ENCODE data around the gene FAM50A. TPM values are rescaled to one million over a fixed set of nuclear protein-coding genes. Genes with fewer than 3 reads are reported as not detected.

FAM50A gene
- total and polyA plus RNA-seq, 2 of the 4 experiments (the other 2 are of a cell fraction), result 46.4 to 119 TPM

- H3K27ac ChIP-seq (ENCODE audit: insufficient read depth, low read length), result peak overlapping the region; percentile 16; the same call in 1 of the 2 replicates
- CTCF ChIA-PET, result interaction anchor here (1.9 kb wide), 1 partner anchor 67 kb away, joined by 5 read pairs; no protein-coding TSS in a partner anchor
- no peak overlapping the region for H3K18ac ChIP-seq (ENCODE audit: low read depth, low read length)
- intact Hi-C loops (cut with micrococcal nuclease) (no loop called here), in situ Hi-C loops (cut with MboI; ENCODE audit: low sequenced_read_pairs) (no loop called here), dilution Hi-C loops (cut with HindIII; ENCODE audit: low sequenced_read_pairs, unreplicated experiment) (no loop called here)
- no peak overlapping the region; the same call in 1 of the 2 replicates for H4K91ac ChIP-seq (ENCODE audit: insufficient read depth, low read depth, low read length)
- 0 out of 2 replicates have a peak overlapping the region, but pooled peaks have one; percentile 3 for H3K56ac ChIP-seq (ENCODE audit: extremely low read depth, insufficient read depth, low read length)
- peak overlapping the region; percentile 74 for H3K4me3 ChIP-seq (ENCODE audit: insufficient read depth, low read depth, low read length)
- no peak overlapping the region; the same call in 1 of the 2 replicates for H3K23ac ChIP-seq (ENCODE audit: low read depth, low read length)
- H3K27me3 ChIP-seq (ENCODE audit: control insufficient read depth, insufficient read depth, low read length), result no peaks in the 10 kb centered on the region
- peak overlapping the region; percentile 26 for H2BK5ac ChIP-seq (ENCODE audit: low read depth, low read length, poor library complexity, severe bottlenecking)
- H4K20me1 ChIP-seq (ENCODE audit: insufficient read depth, low read length), result peaks cover 39% of the 10 kb centered on the region
- H3K36me3 ChIP-seq (ENCODE audit: control insufficient read depth, insufficient read depth, low read length), result peaks cover 40% of the 10 kb centered on the region
- POLR2A ChIA-PET (ENCODE audit: unreplicated experiment), result no interaction called here
- H4K5ac ChIP-seq (ENCODE audit: low read depth, low read length), result no peak overlapping the region
- H4K8ac ChIP-seq (ENCODE audit: low read depth in 2 of 2, low read length in 2 of 2), result no peak overlapping the region
- no peaks in the 10 kb centered on the region for H3K9me1 ChIP-seq (ENCODE audit: insufficient read depth, low read length)
- WGBS, 2 experiments (ENCODE audit: extremely low coverage in 2 of 2, insufficient read length in 1 of 2), result 35% methylated on average over 4 of the region's 14 CpGs; no CpG with 5 or more reads in 1 of the 2 experiments
- no peak overlapping the region for H3K14ac ChIP-seq (replicated peaks; ENCODE audit: low read depth, low read length)
- H2BK20ac ChIP-seq (ENCODE audit: low read depth, low read length), result no peak overlapping the region
- H3K9ac ChIP-seq (ENCODE audit: low read depth, low read length), result peak overlapping the region; percentile 58
- H3K79me1 ChIP-seq (ENCODE audit: low read depth in 1 of 2, low read length in 2 of 2), result peaks cover 0 to 16% of the 10 kb centered on the region in 2 experiments; a peak in 3 of 4 replicates
- TF ChIP-seq MXI1 (IDR thresholded peaks at IDR 0.05; ENCODE audit: borderline replicate concordance, low read depth, low read length) (no peak), POLR2A (IDR thresholded peaks at IDR 0.05; ENCODE audit: low read depth, low read length) (no peak), MAZ (IDR thresholded peaks at IDR 0.05; ENCODE audit: borderline replicate concordance, low read depth, low read length) (no peak), CHD1 (IDR thresholded peaks at IDR 0.05; ENCODE audit: low read depth, low read length) (no peak), RFX5 (IDR thresholded peaks at IDR 0.05; ENCODE audit: low read depth, low read length) (no peak), CEBPB (IDR thresholded peaks at IDR 0.05; ENCODE audit: low read depth, low read length) (no peak), BHLHE40 (IDR thresholded peaks at IDR 0.05; ENCODE audit: low read depth, low read length) (no peak), FOS (IDR thresholded peaks at IDR 0.05; ENCODE audit: low read depth, low read length) (no peak), MAFK (IDR thresholded peaks at IDR 0.05; ENCODE audit: low read depth, low read length) (no peak), NFE2L2 (IDR thresholded peaks at IDR 0.05; ENCODE audit: low read depth, low read length) (no peak), CTCF (conservative IDR thresholded peaks at IDR 0.05; ENCODE audit: low read depth, low read length) (no peak), RAD21 (IDR thresholded peaks at IDR 0.05; ENCODE audit: low read length) (no peak), RCOR1 (IDR thresholded peaks at IDR 0.05; ENCODE audit: insufficient replicate concordance, low read length) (no peak)
- TF ChIP-seq, protein P1, sequence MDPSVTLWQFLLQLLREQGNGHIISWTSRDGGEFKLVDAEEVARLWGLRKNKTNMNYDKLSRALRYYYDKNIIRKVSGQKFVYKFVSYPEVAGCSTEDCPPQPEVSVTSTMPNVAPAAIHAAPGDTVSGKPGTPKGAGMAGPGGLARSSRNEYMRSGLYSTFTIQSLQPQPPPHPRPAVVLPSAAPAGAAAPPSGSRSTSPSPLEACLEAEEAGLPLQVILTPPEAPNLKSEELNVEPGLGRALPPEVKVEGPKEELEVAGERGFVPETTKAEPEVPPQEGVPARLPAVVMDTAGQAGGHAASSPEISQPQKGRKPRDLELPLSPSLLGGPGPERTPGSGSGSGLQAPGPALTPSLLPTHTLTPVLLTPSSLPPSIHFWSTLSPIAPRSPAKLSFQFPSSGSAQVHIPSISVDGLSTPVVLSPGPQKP (IDR thresholded peaks at IDR 0.05; ENCODE audit: borderline replicate concordance, low read depth, low read length), result no peak
- TF ChIP-seq, protein P2, sequence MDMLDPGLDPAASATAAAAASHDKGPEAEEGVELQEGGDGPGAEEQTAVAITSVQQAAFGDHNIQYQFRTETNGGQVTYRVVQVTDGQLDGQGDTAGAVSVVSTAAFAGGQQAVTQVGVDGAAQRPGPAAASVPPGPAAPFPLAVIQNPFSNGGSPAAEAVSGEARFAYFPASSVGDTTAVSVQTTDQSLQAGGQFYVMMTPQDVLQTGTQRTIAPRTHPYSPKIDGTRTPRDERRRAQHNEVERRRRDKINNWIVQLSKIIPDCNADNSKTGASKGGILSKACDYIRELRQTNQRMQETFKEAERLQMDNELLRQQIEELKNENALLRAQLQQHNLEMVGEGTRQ (IDR thresholded peaks at IDR 0.05; ENCODE audit: low read depth, low read length), result no peak
- no peaks in the 10 kb centered on the region; the same call in 1 of the 2 replicates for H3K9me3 ChIP-seq (ENCODE audit: control insufficient read depth, insufficient read depth, low read length)
- no peak overlapping the region for H3K4ac ChIP-seq (ENCODE audit: low read depth, low read length)
- peak overlapping the region; percentile 83 for H3K4me2 ChIP-seq (ENCODE audit: low read depth, low read length)
- BruUV-seq (replicated peaks), result no TSS peak
- no peak overlapping the region for H2BK120ac ChIP-seq (ENCODE audit: low read depth, low read length)
- H2AFZ ChIP-seq (replicated peaks; ENCODE audit: low read length, poor library complexity), result peak overlapping the region; percentile 72
- H2BK15ac ChIP-seq (ENCODE audit: low read depth, low read length), result no peak overlapping the region
- ATAC-seq (ENCODE audit: low read depth) (peak; percentile 28), DNase-seq (no peak)
- 0 out of 2 replicates have a peak overlapping the region, but pooled peaks have one; percentile 28 for H2AK5ac ChIP-seq (ENCODE audit: low read depth, low read length)
- peak overlapping the region; percentile 96 for H2AK9ac ChIP-seq (replicated peaks; ENCODE audit: low read depth, low read length, poor library complexity)
- H3K4me1 ChIP-seq (ENCODE audit: control insufficient read depth, insufficient read depth, low read length), result peaks cover 4% of the 10 kb centered on the region; the same call in 1 of the 2 replicates
Measured at GRCh38 chrX:154459832-154460231, 15.9 kb downstream of the FAM50A start.
